Stimulated activated CD4-positive, alpha-beta T cell treated with anti-CD3 and anti-CD28 coated beads, Interleukin-12 subunit alpha, Interleukin-12 subunit beta, amount 100 ng/mL, for 24 hours (primary cell): ENCODE data around the gene SLC1A2.

Experiments used
- DNase-seq, 2 experiments: peaks; one replicate each; pipeline ENCODE4 v3.0.0-alpha.2; 2020; ENCODE audit warnings: low read depth in 2 of 2

The SLC1A2 gene

GRCh38 chr11:35376613-35377012 lies 42.7 kb downstream of the SLC1A2 start:
- DNase-seq: no peak

- no peak for DNase-seq
Observed at GRCh38 chr11:35376118-35376510, 43.2 kb downstream of the SLC1A2 start.

GRCh38 chr11:35375332-35376117 lies 43.8 kb downstream of the SLC1A2 start:
- no peak for DNase-seq

GRCh38 chr11:35373284-35373933 lies 45.9 kb downstream of the SLC1A2 start:
- no peak for DNase-seq

- DNase-seq: no peak
Observed at GRCh38 chr11:35372565-35373283, 46.6 kb downstream of the SLC1A2 start.

GRCh38 chr11:35367491-35367890 lies 51.9 kb downstream of the SLC1A2 start:
- no peak for DNase-seq

GRCh38 chr11:35366798-35367197 lies 52.6 kb downstream of the SLC1A2 start:
- no peak for DNase-seq

GRCh38 chr11:35365961-35366360 lies 53.4 kb downstream of the SLC1A2 start:
- DNase-seq: no peak

- no peak for DNase-seq
Observed at GRCh38 chr11:35365395-35365794, 54.0 kb downstream of the SLC1A2 start.

GRCh38 chr11:35363854-35364780 lies 55.2 kb downstream of the SLC1A2 start:
- DNase-seq: no peak

- no peak for DNase-seq
Observed at GRCh38 chr11:35363246-35363801, 56.0 kb downstream of the SLC1A2 start.

- DNase-seq: no peak
Observed at GRCh38 chr11:35362521-35362980, 56.8 kb downstream of the SLC1A2 start.

GRCh38 chr11:35360055-35360530 lies 59.3 kb downstream of the SLC1A2 start:
- no peak for DNase-seq

- DNase-seq: no peak
Observed at GRCh38 chr11:35359321-35360054, 59.9 kb downstream of the SLC1A2 start.

GRCh38 chr11:35358391-35358790 lies 61.0 kb downstream of the SLC1A2 start:
- no peak for DNase-seq

- no peak for DNase-seq
Observed at GRCh38 chr11:35357923-35358322, 61.4 kb downstream of the SLC1A2 start.

- DNase-seq: no peak
Observed at GRCh38 chr11:35355102-35355749, 64.1 kb downstream of the SLC1A2 start.

- no peak for DNase-seq
Observed at GRCh38 chr11:35354644-35355043, 64.7 kb downstream of the SLC1A2 start.

- DNase-seq: no peak
Observed at GRCh38 chr11:35352077-35352888, 67.1 kb downstream of the SLC1A2 start.
